Fibroblast of mammary gland (primary cell): ENCODE results near the gene UBR4.

Source experiments
- DNase-seq: peaks from one replicate; pipeline ENCODE4 v3.0.0-alpha.2; 2010; ENCODE audit warnings: low read depth
- H3K4me3 ChIP-seq: 2 replicates; pipeline ENCODE4 v1.5.1; 2011; ENCODE audit warnings: low read depth, mild to moderate bottlenecking, low read length, moderate library complexity; ENCODE audit not compliant: control insufficient read depth
- TF ChIP-seq, protein P1 (sequence below): conservative IDR thresholded peaks from 2 replicates; pipeline ENCODE4 v1.5.1; 2011; ENCODE audit warnings: low read depth, low read length, inconsistent platforms; ENCODE audit not compliant: control insufficient read depth, insufficient read depth

UBR4 gene

DNA sequence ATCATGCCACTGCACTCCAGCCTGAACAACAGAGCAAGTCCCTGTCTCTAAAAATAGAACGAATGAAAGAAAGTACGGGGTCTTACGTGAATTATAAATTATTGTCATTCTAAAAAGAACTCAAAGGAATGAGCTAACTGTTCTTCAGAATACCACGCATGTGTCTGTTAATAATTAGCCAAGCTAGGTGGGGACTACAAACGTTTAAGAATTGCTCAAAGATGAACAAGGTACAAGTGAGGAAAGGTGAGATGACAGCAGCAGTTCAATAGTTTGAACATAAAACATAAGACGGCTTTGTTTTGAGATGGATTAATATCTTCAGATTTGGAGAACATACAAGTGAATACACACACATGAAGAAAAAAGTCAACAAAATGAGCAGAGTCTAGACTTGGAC is 79.6 kb downstream of the UBR4 start:
- H3K4me3 ChIP-seq, result no peak overlapping the region
- TF ChIP-seq, protein P1, sequence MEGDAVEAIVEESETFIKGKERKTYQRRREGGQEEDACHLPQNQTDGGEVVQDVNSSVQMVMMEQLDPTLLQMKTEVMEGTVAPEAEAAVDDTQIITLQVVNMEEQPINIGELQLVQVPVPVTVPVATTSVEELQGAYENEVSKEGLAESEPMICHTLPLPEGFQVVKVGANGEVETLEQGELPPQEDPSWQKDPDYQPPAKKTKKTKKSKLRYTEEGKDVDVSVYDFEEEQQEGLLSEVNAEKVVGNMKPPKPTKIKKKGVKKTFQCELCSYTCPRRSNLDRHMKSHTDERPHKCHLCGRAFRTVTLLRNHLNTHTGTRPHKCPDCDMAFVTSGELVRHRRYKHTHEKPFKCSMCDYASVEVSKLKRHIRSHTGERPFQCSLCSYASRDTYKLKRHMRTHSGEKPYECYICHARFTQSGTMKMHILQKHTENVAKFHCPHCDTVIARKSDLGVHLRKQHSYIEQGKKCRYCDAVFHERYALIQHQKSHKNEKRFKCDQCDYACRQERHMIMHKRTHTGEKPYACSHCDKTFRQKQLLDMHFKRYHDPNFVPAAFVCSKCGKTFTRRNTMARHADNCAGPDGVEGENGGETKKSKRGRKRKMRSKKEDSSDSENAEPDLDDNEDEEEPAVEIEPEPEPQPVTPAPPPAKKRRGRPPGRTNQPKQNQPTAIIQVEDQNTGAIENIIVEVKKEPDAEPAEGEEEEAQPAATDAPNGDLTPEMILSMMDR, result no peak
- DNase-seq, result no peak

DNA sequence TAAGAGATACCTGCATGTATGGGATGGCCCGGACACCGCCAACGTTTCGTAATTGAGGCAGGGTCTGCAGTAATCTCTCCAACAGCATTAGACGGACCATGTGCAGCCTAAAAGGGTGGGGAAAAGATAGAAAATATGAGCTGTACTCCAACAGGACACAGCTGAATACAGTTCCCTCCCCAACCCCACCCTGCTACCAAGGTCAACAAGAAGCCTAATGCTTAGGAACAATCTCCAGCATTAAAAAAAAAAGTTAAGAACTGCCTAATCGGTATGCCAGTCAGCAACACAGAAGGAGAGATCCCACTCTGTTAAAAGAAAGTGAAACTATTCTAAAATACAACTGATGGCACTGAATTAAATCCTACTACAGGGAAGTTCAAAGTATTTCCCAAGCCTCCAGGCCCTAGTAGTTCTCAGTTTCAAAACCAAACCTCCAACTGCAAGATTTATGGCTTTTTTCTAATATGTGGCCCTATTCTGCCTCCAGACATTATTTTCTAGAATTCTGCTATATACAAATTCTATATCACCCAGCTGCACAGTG is 81.0 kb downstream of the UBR4 start:
- H3K4me3 ChIP-seq, result no peak overlapping the region
- TF ChIP-seq, protein P1, result no peak
- DNase-seq, result no peak

DNA sequence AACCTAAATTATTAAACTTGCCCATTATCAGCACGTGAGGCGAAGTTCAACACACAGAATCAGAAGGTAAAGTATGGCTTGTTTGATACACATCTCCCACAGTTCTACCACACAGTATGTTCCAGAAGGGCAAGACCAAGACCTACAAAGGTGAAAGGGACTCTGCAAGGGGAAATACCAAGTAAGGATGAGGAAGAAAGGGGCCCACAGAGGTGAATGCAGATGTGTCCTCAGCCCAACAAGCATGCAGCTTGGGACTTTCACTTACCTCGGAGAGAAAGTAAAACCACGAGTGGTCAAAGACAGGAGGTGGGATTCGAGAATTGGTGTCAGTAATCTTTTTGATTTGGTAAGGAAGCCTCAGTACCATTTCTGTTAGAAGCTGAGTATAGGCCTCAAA is 85.8 kb downstream of the UBR4 start:
- no peak for DNase-seq
- TF ChIP-seq, protein P1, result no peak
- no peak overlapping the region for H3K4me3 ChIP-seq

DNA sequence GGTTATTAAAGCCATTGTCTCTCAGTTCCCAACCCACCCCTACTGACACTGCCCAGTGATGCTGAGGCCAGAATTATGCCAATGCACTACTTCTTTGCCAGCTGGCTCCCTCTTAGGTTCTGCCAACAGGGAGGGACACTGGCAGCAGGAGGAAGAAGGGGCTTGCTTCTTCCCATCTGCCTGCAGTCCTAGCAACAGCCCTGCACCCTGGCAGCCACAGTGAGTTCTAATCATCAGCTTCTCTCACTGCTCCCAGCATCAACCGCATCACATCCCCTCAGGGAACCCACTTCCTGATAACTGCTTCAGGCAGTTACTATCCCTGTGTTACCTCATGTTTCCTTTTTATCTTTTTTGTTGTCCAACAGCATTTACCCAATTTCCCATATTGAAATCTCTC is 86.2 kb downstream of the UBR4 start:
- TF ChIP-seq, protein P1, result no peak
- DNase-seq, result no peak
- H3K4me3 ChIP-seq, result no peak overlapping the region

DNA sequence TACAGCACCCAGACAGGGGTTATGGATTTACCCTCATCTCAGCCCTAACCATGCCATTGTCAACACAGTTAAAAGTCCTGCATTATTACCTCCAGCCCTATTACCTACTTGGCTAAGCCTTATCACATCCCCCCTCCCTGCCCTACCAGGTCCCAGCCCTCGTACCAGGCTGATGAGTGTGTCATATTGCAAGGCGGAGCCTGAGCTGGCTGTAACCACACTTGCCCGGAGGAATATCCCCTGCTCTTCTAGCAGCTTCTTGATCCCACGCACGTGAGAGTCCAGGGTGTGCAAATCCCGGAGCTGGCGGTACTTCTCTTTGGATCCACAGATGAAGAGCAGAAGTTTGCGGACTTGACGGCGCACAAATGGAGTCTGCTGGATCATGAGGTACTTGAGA is 87.4 kb downstream of the UBR4 start:
- TF ChIP-seq, protein P1, result no peak
- DNase-seq, result peak; percentile 16
- H3K4me3 ChIP-seq, result no peak overlapping the region

DNA sequence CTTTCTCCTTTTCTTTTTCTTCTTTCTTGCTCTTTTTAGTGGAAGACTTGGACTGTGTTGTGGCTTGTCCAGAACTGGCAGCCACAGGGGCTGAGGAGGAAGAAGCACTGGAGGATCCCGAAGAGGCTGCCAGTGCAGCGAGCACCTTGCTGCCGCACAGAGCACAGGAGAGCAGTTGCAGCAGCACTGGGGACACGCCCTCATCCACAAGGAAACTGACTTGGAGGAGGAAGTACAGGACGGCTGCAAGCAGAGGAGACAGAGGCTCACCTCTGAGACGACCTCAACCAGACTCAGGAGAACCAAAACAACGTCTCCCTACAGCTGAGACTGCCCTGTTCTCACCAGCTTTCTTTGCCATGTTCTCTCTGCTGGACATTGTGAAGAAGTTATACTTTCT is 88.9 kb downstream of the UBR4 start:
- no peak for DNase-seq
- TF ChIP-seq, protein P1, result no peak
- no peak overlapping the region for H3K4me3 ChIP-seq

DNA sequence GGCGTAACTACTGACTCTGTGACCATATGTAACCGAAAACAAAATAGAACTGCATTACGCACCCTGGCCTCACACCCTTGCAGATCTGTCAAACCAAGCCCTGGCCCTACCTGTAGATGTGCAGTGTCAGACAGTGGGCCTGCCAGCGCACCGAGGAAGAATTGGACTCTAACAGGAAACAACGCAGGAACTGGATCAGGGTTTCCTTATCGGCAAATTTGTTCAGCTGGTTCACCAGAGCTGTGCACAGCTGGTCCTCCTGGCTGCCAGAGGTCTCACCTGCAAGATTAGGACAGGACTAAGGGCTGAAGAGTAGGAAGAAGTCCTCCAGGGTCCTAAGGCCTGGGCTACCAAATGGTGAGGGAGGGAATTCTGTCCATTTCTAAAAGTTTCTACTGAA is 90.0 kb downstream of the UBR4 start:
- TF ChIP-seq, protein P1, result no peak
- no peak overlapping the region for H3K4me3 ChIP-seq
- DNase-seq, result no peak
